HG02981 (cell line): ENCODE data around the gene DNAH17.

Experiments
- ATAC-seq: cut with Tn5 transposase; IDR thresholded peaks from one replicate; pipeline ENCODE4 v1.9.1; 2021; ENCODE audit warnings: mild to moderate bottlenecking, moderate library complexity; ENCODE audit not compliant: unreplicated experiment

Gene DNAH17

GRCh38 chr17:78607038-78607437, 29.8 kb upstream of the DNAH17 start:
- ATAC-seq: no peak

- ATAC-seq: no peak
These were observed 28.7 kb upstream of the DNAH17 start for GRCh38 chr17:78605886-78606285.

GRCh38 chr17:78605429-78605828, 28.2 kb upstream of the DNAH17 start:
- no peak for ATAC-seq

- ATAC-seq: no peak
These were observed 25.1 kb upstream of the DNAH17 start for GRCh38 chr17:78602246-78602645.

GRCh38 chr17:78601577-78602190, 24.5 kb upstream of the DNAH17 start:
- ATAC-seq: no peak

GRCh38 chr17:78600181-78600721, 23.1 kb upstream of the DNAH17 start:
- no peak for ATAC-seq

DNA sequence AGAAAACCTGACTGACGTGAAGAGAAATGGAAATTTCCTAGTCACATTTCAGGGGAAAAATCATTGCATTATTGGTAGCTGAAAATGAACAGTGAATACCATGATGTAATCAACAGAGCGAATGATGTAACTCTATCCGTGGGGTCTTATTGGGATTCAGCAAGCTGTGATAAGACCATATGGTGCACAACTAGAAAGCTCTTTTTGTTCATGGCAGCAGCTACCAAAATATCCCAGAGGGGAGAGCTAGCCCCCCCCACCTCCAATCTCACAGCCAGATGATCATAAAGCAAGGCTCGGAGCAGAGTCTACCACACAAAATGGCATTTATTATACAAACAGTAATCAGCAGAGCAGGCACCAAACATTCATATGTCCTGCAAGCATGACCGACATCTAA, 22.2 kb upstream of the DNAH17 start:
- no peak for ATAC-seq

DNA sequence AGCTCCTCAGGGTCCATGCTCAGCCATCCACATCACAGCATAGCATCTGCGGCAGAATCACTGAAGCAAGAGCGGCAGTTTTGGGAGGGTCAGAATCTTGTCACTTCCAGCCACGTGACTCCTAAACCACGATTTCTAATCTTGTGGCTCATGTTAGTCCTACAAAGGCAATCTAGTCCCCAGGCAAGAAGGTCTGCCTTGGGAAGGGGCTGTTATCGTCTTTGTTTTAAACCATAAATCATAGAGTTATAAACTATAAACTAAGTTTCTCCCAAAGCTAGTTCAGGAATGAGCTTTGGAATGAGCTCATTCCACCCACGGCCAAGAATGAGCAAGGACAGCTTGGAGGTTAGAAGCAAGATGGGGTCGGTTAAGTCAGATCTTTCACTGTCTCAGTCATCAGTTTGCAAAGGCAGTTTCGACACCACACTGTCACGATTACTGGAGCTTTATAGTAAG, 20.8 kb upstream of the DNAH17 start:
- no peak for ATAC-seq

GRCh38 chr17:78596871-78597764, 19.9 kb upstream of the DNAH17 start:
- ATAC-seq: no peak

DNA sequence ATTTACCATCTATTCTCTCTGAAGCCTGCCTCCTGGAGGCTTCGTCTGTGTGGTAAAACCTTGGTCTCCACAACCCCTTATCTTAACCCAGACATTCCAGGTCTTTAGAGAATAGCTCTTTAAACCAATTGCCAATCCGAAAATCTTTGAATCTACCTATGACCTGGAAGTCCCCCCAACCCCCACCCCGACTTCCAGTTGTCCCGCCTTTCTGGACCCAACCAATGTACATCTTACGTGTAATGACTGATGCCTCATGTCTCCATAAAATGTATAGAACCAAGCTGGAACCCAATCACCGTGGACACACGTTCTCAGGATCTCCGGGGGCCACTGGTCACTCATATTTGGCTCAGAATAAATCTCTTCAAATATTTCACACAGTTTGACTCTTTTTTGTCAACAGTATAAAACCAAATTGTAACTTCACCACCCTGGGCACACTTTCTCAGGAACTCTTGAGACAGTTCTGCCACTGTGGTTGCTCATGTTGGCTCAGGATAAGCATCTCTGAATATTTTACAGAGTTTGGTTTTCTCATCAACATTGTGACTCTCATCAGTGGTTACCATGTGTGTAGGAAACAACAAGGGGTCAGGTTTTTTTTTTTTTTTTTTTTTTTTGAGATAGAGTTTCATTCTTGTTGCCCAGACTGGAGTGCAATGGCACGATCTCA, 18.1 kb upstream of the DNAH17 start:
- no peak for ATAC-seq

DNA sequence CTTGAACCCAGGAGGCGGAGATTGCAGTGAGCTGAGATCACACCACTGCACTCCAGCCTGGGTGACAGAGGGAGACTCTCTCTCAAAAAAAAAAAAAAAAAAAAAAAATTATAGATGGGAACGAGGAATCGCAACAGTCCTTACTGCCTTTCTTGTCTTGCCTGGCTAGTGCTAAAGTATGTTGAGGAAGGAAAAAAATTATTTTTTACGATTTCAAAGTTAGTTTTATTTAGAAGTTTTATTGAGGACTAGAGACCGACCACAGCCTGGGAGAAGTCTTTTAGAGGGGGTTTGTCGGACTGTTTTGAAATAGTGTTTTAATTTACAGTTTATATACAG, 15.8 kb upstream of the DNAH17 start:
- ATAC-seq: no peak

DNA sequence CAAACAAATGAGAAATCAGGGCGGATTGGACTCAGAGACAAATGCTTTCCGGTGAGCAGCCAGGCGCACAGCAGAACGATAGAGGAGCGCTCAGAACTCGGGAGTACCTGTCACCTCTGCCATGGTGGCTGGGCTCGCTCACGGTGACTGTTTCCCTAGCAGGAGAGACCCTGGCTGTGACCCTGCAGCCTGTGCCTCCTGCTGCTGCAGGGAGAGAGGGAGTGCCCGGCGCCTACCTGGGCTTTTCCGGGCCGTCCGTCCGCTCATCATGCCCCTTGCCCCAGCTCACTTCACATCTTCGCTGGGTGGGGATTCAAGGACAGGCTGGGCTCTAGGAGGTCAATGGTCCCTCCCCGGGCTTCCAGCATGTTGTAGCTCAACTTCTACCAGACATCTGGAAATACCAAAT, 14.1 kb upstream of the DNAH17 start:
- ATAC-seq: no peak

GRCh38 chr17:78589885-78590284, 12.7 kb upstream of the DNAH17 start:
- ATAC-seq: no peak

GRCh38 chr17:78589031-78589675, 12.0 kb upstream of the DNAH17 start:
- no peak for ATAC-seq

DNA sequence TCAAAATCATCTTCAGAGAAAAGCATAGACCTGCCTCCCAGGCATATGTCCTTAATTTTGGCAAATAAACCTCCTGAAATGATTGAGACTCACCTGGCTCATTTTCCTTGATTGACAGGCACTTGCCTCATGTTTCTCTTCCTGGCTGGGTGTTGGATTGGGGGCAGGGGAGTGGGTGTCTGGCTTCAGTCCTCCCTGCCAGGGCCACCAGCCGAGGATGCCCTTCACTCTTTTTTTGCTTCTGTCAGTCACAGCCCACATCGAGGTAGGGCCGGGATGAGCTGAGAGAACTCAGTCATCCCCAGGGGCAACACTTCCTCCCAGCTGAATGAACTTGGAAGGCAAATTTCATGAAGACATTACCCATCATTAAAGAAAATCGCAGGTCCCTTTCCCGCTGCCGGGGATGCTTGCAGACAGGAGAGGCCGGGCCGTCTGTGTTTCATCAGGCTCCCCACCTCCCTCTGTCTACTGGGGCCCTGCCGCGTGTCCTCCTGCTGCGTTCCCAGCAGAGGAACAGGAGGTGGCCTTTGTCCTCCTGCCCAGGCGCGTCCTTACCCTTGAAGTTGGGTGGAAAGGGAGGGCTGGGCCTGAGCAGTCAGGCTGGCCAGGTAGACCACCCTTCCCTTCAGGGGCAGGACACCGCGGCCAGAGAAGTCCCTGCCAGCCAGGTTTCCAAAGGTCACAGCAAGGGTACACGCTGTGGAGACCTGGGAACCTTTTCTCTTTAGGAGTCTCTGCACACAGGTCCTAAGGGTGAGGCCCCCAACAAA, 11.2 kb upstream of the DNAH17 start:
- ATAC-seq: no peak

DNA sequence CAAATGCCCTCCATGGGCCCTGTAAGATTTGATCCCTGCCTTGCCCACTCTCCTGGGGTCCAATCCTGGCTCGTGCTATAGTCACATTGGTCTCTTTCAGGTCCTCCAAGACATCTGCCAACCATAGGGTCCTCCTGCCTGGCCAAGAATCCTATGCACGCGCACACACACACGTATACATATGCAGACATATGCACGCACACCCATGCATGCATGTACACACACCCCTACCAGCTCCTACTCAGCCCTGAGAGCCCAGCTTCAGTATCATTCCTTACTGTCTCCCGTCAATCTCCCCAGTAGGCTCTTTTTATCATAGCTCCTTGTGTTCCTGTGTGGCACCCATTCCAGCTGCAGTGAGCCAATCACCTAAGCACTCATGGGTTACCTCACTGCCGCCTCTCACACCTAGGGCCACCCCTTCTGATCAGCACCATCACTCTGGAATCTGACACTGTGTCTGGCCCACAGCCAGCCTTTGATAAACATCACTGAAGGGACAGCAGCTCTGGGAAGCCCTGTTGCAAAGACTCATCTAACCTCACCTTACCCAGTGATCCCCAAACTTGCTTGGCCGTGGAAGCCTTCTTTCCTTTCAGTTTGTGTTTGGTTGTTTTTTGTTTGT, 7.9 kb upstream of the DNAH17 start:
- ATAC-seq: no peak

- ATAC-seq: no peak
These were observed 5.9 kb upstream of the DNAH17 start for GRCh38 chr17:78583091-78583490.

GRCh38 chr17:78581304-78581703, 4.1 kb upstream of the DNAH17 start:
- no peak for ATAC-seq

GRCh38 chr17:78580277-78580804, 3.1 kb upstream of the DNAH17 start:
- ATAC-seq: no peak
